Activated naive CD4-positive, alpha-beta T cell treated with anti-CD3 and anti-CD28 coated beads, Interleukin-2, amount 50 U/mL, for 16 hours (primary cell): Measurements from ENCODE around the gene EPHA6.
"Not testable (repeated sequence)": the region's sequence is repeated elsewhere in the genome, so short reads cannot be mapped to it uniquely, and the experiment has no call there.

ENCODE experiments used
- DNase-seq: peaks from one replicate; pipeline ENCODE4 v3.0.0-alpha.2; 2020

Gene EPHA6

DNA sequence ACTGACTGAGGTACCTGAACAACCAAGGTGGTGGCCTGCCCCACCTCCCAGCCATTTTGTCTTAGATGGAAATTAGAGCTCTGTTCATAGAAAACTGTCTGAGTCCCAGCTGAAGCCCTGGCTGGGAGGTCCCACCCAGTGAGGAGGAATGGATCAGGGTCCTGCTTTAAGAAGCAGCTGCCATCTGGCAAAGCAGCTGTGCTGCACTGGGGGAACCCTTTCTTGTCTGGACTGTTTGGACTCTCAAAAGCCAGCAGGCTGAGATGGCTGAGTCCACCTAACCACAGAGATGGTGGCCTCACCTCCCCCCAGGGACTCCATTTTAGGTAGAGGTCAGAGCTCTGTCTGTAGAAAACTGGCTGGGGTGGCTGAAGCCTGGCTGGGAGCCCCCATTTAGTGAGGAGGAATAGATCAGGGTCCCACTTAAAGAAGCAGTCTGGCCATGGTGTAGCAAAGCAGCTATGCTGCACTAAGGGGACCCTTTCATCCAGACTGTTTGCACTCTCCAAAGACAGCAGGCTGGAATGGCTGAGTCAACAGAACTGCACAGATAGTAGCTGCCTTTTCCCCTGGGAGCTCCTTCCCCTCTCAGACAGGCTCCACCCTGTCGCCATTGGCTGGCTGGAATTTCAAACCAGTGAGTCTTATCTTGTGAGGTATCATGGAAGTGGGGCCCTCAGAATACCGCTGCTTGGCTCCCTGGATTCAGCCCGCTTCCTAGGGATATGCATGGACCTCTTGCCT is 116.9 kb downstream of the EPHA6 start:
- no peak for DNase-seq

DNA sequence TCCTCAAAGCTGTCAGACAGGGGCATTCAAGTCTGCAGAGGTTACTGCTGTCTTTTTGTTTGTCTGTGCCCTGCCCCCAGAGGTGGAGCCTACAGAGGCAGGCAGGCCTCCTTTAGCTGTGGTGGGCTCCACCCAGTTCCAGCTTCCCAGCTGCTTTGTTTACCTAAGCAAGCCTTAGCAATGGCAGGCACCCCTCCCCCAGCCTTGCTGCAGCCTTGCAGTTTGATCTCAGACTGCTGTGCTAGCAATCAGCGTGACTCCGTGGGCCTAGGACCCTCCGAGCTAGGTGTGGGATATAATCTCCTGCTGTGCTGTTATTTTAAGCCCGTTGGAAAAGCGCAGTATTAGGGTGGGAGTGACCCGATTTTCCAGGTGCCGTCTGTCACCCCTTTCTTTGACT is 127.7 kb downstream of the EPHA6 start:
- DNase-seq, result not testable (repeated sequence)

DNA sequence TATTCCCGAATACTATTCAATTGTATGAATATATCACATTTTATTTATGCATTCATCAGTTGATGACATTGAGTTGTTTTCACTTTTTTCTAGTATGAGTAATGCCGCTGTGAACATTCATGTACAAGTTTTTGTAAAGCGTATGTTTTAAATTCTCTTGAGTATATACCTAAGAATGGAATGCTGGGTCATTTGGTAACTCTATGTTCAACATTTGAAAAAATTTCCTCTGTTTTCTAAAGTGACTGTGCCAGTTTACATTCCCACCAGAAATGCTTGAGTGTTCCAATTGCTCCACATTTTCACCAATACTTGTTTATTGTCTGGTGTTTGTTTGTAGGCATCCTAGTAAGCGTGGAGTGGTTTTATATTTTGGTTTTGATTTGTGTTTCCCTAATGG is 144.5 kb downstream of the EPHA6 start:
- no peak for DNase-seq

DNA sequence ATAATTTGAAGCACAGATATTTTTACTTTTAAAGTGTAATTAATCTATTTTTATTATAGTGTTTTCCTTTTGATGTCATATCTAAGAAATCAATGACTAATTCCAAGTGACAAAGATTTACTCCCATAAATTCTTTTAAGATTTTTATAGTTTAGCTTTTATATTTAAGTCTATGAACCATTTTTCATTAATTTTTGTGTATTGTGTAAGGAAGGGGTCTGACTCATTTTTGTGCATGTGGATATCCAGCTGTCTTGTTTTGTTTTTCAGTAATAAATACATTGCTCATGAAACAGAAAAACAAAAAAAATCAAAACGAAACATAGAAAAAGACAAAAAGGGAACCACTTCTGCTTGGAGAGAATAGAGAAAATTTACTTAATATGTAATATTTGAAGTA is 145.1 kb downstream of the EPHA6 start:
- DNase-seq, result no peak

DNA sequence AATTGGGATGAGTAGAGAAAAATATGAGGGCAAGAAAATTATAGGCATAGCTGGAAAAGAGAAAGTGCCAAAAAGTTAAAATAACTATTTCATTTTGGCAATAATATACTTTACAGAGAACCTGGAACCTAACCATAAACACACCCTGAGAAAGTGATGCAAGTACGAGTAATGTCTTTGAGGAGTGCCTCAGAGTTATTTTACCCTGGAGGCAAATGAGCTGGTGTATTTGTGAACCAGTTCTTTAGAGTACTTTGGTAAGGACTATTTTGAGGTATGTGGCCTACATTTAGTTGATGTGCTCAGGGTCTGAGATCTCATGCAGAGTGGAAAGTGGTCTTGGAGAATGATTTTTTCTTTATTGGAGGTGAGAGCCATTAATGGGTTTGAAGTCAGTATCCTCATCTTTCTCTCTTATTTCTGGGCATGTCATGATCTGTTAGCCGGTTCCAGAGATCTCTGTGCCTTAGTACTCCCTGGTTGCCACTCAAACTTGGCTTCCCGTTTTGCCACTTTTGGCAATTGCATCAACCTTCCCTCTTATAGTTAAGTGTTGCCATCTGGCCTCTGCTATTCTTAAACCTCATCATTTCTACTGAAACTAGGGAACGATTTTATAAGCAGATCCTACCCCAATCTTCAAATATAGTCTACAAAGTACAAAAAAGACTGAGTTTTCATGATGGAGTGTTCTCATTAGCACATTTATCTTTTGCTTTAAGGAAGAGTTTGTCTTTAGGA is 145.7 kb downstream of the EPHA6 start:
- no peak for DNase-seq

DNA sequence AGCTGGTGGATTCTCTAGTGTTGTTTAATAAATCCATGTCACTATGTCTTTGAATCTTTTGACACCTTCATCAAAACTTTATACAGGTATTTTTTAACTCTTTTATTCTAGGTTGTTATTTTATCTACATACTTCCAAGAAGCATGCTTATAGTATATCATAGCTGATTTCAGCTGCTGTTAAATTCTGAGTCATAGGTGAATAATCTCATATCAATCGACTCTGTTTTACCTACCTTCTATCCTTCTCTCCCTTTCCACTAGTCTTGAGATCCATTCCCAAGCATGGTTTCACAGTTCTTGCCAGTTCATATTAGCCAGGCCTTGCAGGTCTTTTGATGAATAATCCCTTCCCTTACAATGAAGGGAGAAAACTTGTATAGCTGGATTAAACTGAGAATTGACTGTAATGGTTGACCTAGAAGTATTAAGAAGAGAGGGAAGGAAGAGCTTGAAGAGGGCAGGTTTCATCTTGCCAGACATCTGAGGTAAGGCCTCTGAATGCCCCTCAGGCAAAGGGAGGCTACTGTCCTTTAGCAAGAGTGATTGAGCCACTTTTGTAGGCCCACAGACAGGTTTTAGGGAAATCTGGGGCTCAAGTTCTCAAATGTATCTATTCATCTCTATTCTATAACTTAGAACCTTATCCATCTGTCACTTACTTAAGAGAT is 146.4 kb downstream of the EPHA6 start:
- no peak for DNase-seq

DNA sequence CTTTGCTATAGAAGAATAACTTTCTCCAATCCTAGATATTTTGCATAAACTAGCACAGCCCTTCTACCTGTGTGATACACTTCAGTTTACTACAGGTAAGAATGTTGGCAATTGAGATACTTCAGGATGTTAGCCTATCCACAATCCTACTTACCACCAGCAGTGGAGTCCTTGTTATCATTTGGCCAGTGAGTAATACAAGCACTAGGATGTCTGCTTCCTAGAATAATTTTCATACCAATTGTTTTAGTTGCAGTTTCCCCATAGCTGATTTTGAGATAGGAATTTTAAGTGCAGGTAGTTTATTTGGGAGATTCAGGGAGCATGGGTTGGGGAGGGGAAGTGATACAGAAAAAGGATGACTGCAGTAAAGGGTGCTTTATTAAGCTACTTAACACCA is 147.2 kb downstream of the EPHA6 start:
- no peak for DNase-seq

DNA sequence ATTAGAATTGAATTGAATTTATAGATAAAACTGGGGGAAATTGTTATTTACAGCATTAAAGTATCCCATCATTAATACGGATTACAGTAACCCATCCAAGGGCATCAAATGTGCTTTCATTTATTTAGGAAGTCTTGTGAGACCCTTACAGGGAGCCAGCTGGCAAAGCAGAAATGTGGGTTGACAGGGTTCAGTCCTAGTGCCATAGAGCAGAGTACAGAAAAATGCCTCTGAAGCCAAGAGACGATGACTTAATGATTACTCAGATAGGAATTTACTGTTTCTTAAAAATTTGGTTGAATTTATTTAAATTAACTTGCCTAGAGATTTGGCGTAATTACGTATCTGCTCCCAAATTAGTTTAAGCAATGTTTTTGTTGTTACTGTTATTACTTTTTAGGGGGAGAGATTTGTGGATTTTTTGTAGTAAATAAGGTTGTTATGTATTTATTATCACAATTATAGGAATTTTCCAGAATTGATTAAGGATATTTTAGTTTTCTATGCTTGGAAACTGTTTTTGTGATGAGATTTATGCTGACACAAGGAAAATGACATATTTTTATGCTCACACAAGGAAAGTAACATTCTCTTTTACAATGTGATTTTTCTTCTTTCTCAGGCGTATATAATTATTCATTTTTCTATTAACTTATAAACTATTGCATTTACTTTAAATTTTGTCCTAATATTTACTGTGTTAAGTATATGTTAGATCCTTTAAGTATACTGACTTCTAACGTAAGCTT is 152.0 kb downstream of the EPHA6 start:
- no peak for DNase-seq

DNA sequence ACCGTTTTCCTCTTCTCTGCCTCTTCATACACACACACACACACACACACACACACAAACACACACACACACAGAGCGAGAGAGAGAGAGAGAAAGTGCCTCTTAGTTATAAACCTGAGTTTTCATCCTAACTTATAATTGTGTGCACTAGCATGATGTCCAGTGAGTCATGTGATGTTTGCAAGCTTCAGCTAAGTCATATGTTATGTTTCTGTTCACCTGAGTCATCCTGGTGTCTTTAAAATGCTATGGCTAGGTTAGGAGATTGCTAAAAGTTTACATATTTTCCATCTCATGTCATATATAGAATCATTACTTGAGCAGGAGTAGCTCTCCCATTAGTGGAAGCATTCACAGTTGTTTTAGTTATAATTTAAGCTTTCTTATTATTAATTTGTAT is 155.8 kb downstream of the EPHA6 start:
- no peak for DNase-seq

DNA sequence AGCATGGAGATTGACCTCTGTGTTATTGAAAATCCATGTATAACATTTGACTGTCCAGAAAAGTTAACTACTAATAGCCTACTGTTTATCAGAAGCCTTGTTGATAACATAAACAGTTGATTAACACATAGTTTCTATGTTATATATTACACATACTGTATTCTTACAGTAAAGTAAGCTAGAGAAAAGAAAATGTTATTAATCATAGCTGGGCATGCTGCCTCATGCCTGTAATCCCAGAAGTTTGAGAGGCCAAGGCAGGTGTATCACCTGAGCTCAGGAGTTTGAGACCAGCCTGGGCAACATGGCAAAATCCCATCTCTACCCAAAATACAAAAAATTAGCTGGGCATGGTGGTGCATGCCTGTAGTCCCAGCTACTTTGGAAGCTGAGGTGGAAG is 163.3 kb downstream of the EPHA6 start:
- DNase-seq, result no peak

DNA sequence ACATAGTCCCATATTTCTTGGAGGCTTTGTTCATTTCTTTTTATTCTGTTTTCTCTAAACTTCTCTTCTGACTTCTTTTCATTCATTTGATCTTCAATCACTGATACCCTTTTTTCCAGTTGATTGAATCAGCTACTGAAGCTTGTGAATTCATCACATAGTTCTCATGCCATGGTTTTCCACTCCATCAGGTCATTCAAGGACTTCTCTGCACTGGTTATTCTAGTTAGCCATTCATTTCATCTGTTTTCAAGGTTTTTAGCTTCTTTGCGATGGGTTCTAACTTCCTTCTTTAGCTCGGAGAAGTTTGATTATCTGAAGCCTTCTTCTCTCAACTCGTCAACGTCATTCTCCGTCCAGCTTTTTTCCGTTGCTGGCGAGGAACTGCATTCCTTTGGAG is 169.3 kb downstream of the EPHA6 start:
- not testable (repeated sequence) for DNase-seq

DNA sequence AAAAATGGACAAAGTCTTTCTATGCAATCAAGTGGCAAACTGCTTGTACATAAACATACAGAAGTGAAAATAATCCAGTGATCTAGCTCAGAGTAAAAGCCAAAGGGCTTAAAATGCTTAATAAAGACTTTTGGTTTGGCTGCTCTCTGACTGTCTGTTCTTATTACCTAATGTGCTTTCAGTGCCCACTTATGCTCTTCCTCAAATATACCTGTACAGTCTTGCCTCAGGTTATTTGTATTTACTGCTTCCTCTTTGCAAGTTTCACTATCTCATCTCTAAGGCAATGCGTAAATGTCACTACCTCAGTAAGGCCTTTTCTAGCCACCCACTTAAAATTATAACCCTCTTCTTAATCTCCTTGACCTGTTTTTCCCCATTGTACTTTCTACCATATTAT is 171.8 kb downstream of the EPHA6 start:
- DNase-seq, result no peak

DNA sequence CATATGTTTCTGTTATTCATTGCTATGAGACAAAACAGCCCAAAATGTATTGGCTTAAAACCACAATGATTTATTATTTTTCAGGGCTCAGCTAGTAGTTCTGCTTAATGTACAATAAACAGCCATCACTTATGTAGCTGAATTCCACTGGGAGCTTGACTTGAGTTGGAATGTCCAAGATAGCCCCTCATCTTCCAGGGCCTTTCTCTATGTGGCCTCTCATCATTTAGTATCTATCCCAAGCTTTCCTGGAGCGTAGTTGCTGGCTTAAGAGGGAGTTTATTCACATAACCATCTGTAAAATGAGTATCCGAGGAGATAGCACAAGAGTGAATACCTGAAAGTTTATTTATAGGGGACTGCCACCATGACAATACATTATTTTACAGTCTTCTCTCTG is 176.8 kb downstream of the EPHA6 start:
- DNase-seq, result no peak

DNA sequence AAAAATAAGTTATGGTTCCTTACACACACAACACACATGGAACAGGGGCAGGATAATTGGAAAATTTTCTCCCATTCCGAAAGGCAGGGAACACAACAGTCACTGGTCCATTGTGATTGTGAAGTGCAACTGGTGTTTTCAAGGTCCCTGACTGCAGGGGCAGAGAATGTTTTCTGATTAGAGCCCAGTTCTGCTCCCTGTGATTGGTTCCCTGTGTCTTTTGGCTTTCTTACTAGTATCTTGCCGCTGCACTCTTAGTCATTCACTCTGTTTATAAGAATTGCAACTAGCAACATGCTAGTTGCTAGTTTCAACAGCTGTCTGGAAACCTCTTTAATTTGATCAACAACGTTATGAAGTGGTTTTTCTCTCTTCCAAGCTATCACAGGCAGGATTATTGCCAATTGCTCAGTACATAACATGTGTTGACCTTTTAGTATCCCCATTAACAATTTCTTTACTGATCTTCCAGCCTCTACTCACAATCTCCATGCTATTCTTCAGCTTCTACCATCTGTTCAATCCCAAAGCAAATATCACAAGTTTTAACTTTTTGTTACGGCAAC is 177.5 kb downstream of the EPHA6 start:
- no peak for DNase-seq

DNA sequence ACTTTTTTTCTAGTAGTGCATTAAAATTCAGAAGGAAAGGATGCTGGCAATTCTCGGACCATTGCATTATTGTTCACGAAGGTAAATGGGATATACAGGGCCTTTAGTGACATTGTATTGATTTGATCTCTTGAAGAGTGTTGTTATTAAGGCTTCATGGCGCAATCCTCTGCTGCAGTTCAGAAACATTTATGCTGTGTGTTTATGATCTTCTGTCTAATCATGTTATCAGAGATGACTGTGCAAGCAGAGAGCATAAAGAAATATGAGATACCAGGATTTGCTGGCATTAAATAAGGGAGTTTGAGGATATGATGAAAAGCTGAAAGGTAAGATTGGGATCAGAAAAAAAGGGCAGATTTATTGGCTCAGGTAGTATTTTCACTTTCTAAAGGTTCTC is 180.6 kb downstream of the EPHA6 start:
- no peak for DNase-seq

DNA sequence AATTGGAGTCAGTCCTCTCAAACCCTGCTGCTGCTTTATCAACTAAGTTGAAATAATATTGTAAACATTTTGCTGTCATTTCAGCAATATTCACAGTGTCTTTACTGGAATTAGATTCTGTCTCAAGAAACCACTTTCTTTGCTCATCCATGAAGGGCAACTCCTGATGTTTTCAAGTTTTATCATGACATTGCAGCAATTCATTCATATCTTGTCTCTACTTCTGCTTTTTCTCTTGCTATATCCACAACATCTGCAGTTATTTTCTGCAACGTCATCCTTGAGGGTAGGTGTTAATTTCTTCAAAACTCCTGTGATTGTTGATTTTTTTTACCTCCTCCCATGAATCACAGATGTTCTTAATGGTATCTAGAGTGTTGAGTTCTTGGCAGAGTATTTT is 181.6 kb downstream of the EPHA6 start:
- no peak for DNase-seq

DNA sequence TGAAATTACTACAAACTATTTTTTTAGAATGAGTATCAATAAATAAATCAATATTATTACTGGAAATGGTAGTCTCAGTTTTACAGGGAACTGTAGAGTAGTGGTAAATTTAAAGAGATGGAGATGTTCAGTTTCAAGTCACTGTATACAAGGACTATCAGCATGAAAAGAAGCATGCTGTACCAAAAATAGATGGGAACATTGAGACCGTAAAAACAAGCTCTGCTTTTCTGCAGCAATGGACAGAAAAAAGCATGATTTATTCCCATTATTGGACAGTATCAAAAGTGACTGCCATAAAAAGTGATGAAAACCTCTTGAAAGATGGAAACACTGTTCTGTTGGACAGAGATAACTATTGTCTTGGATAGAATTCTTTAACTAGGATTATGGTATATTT is 187.2 kb downstream of the EPHA6 start:
- no peak for DNase-seq

DNA sequence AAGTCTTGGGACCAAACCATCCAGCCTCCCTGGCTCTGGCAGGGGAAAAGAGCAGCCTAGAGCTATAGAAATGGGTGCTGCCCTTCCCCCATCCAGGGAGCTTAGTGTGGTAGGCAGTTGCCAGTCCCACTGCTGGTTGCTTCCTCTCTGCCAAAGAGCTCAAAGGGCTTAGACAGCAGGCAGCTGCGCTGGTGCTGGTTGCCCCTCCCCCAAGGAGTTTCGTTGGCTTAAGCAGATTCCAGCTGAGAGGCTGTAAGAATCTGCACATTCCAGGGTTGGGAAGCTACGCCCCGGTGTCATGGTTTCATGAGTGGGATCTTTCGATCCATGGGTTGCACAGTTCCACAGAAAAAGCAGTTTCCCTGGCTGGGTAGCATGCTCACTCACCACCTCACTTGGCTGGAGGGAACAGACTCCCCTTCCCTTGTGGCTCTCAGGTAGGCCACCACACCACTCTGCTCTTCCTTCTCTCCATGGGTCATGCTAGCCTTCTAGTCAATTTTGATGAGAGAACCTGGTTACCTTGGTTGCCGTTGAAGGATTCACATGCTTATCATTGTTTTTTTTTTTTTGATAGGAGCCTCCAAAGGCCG is 195.1 kb downstream of the EPHA6 start:
- DNase-seq, result no peak

DNA sequence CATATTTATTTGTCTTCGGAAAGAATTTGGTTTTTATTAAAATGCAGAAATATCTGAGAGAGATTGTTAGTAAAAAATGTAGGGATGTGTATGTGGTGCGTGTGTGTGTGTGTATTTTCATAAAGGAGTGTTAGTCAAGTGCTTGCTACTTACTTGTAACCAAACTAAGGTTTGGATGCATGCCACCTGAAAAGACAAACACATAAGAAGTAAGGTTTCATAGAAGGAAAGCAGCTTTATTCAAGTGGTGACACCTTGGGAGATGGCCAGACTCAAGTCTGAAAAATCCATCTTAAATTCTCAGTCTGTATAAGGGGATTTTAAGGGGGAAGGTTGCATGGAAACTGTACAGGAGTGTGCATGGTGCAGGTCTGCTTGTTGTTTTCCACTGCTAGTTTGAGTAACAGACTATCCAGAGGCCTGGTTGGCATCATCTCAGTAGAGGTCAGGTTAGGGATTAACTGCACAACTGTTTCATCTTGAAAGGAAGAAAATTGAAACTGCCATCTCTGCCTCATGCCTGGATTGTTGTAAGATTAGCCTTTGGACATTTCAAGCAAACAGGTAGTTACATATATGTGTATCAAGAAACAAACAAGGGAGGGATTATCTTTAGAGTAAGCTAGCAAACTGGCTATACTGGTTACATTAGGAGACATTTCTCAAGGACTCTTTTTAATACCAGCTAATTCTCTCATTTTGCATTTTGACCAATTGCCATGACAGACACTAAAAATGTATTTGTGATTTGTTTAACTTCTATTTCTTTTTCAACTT is 196.7 kb downstream of the EPHA6 start:
- DNase-seq, result no peak

DNA sequence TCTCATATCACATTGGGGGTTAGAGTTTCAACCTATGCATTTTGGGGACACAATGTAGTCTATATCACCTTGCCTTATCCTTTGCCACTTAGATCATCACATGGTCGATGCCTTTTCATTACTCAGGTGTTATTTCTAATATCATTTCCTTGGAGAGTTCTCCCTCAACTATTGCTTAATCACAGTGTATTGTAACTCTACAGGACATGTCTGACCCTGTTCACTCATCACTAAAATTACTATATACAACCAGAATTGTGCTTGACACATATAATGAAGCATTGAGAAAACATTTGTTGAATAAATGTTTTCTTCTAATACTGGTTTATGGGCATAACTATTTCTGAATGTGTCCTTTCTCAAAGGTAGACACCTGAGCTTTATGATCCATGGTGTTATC is 207.4 kb downstream of the EPHA6 start:
- no peak for DNase-seq

DNA sequence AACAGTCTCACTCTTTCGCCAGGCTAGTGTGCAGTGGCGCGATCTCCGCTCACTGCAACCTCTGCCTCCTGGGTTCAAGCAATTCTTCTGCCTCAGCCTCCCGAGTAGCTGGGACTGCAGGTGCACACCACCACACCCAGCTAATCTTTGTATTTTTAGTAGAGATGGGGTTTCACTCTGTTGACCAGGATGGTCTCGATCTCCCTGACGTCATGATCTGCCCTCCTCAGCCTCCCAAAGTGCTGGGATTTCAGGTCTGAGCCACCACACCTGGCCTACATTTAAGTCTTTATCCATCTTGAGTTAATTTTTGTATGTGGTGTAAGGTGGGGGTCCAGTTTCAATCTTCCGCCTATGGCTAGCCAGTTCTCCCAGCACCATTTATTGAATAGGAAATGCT is 211.2 kb downstream of the EPHA6 start:
- DNase-seq, result not testable (repeated sequence)

DNA sequence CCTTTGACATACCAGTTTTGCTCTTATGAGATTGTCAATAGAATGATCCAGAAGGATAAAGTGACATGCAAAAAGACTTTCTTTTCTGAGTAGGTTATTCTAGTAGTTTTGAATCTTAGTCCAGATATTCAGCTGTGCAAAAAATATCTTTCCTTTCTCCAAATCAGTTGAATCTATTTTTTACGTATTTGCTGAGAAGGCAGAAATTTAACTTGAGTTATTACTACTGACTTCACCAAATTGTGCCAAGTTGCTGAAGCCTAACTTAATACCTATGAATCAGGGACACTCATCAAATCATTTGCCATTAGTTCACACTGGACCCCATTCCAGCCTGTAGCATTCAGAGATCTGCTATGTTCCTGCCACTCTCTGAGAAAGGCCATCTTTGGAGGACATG is 215.6 kb downstream of the EPHA6 start:
- no peak for DNase-seq
